Activated CD4-positive, alpha-beta T cell treated with anti-CD3 and anti-CD28 coated beads for 36 hours (primary cell): ENCODE data around the gene CCDC127. TPM values are rescaled to one million over a fixed set of nuclear protein-coding genes. Genes with fewer than 3 reads are reported as not detected.

Experiments
- ATAC-seq: fragments of 200-7000 bp; cut with Tn5 transposase; one replicate; pipeline ENCODE4 v1.10.0; 2021; ENCODE audit warnings: mild to moderate bottlenecking, moderate library complexity
- CTCF ChIA-PET: fragments of 350-600 bp; sonication (Branson Sonifier 250); formaldehyde crosslinking; loops from one replicate; lab custom pipeline; 2021; ENCODE audit warnings: antibody characterized with exemption; lab: Charles Lee
- POLR2A ChIA-PET: fragments of 350-600 bp; sonication (Branson Sonifier 250); formaldehyde crosslinking; loops from one replicate; lab custom pipeline; 2021; ENCODE audit warnings: antibody characterized with exemption, inconsistent platforms; lab: Charles Lee
- DNase-seq: peaks from one replicate; pipeline ENCODE4 v3.0.0-alpha.2; 2020
- H3K27ac Mint-ChIP-seq: one replicate; pipeline ENCODE4 v1.8.0; 2021; ENCODE audit warnings: mixed read lengths
- H3K27me3 Mint-ChIP-seq: one replicate; pipeline ENCODE4 v1.8.0; 2021; ENCODE audit warnings: mixed read lengths
- H3K36me3 Mint-ChIP-seq: one replicate; pipeline ENCODE4 v1.8.0; 2021; ENCODE audit warnings: low read depth, mixed read lengths
- H3K4me1 Mint-ChIP-seq: one replicate; pipeline ENCODE4 v1.8.0; 2021; ENCODE audit warnings: mixed read lengths
- H3K4me3 Mint-ChIP-seq: one replicate; pipeline ENCODE4 v1.8.0; 2021; ENCODE audit warnings: mild to moderate bottlenecking, moderate library complexity, mixed read lengths
- H3K9me3 Mint-ChIP-seq: one replicate; pipeline ENCODE4 v1.8.0; 2021; ENCODE audit warnings: low read depth, mixed read lengths
- intact Hi-C, 2 experiments: fragments of 100-400 bp; cut with DNase I in 1 of 2; cut with micrococcal nuclease in 1 of 2; formaldehyde crosslinking; loops; one replicate each; pipeline versions ENCODE4 v1.14.2 to v1.15.1; 2022 to 2024; cut with DNase I, micrococcal nuclease
- total RNA-seq, 2 experiments: library from RNA; stranded (reverse); gene quantifications; one replicate each; pipeline ENCODE4 v1.2.3, GENCODE V29; 2021

CCDC127 gene
- total RNA-seq, 2 experiments from 2014 or later = 6.0 to 7.0 TPM

DNA sequence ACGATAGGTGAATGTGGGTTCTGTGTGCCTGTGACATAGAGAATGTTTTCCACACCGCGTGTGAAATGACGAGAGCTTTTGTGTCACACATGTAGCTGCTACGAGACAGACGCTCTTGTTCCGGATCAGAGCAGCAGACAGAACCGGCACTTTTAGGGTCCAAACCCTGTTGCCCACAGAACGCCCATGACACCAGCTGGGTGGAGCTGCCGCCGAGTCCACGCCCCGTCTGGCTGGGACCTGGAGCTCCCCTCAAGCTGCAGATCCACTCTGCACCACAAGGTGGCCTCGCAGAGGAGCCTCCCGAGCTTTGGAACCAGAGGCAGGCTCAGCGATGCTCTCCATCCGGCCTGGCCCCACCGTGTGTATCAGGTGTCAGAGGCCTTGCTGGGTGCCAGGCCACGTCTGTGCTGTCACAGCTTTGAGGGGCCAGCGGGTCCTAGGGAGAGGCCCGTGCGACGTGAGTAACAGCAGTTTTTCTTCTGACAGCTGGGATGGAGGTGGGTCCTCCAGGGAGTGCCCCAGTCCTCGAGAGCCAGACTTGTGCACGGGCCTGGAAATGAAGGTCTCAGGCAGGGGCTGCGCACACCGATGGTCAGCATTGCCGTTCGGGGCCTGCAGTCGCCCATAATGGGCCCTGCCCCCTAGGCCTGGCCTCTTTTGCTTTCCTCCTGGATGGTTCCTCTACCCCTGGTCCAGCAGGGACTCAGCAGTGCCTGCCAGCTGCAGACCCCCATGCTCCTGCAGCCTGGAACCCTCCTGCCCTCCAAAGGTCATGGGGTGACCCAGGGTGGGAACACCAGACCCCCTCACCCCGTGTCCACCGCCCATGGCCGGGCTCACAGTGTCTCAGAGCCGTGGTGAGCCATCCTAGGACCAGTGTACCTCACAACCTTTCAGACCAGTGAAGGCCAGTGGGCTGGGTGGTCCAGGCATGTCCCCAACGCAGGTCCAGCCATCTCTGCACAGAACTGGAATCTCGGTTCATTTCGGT lies 29.2 kb downstream of the CCDC127 start:
- ChIA-PET CTCF (interaction anchor here (0.6 to 2.0 kb wide), 17 partner anchors 9 to 341 kb away, joined by 3 to 15 read pairs (median 4); partner anchors contain the start of genes CCDC127, PDCD6 and SDHA), POLR2A (interaction anchor here (0.6 kb wide), 2 partner anchors 29 to 31 kb away, joined by 3 read pairs; partner anchors contain the start of genes CCDC127 and SDHA)
- H3K27ac Mint-ChIP-seq = no peak overlapping the region
- intact Hi-C loops = loop anchor here (1.0 to 2.0 kb wide), 3 partner anchors 28 to 237 kb away; partner anchors contain the start of genes CCDC127 (in 1 of the 2) and SDHA (in 1 of the 2)
- ATAC-seq (peak; percentile 96), DNase-seq (peak; percentile 95)
- peaks cover 14% of the 10 kb centered on the region for H3K4me1 Mint-ChIP-seq
- H3K27me3 Mint-ChIP-seq = peaks cover 3% of the 10 kb centered on the region
- no peaks in the 10 kb centered on the region for H3K36me3 Mint-ChIP-seq
- no peaks in the 10 kb centered on the region for H3K9me3 Mint-ChIP-seq
- no peak overlapping the region for H3K4me3 Mint-ChIP-seq

DNA sequence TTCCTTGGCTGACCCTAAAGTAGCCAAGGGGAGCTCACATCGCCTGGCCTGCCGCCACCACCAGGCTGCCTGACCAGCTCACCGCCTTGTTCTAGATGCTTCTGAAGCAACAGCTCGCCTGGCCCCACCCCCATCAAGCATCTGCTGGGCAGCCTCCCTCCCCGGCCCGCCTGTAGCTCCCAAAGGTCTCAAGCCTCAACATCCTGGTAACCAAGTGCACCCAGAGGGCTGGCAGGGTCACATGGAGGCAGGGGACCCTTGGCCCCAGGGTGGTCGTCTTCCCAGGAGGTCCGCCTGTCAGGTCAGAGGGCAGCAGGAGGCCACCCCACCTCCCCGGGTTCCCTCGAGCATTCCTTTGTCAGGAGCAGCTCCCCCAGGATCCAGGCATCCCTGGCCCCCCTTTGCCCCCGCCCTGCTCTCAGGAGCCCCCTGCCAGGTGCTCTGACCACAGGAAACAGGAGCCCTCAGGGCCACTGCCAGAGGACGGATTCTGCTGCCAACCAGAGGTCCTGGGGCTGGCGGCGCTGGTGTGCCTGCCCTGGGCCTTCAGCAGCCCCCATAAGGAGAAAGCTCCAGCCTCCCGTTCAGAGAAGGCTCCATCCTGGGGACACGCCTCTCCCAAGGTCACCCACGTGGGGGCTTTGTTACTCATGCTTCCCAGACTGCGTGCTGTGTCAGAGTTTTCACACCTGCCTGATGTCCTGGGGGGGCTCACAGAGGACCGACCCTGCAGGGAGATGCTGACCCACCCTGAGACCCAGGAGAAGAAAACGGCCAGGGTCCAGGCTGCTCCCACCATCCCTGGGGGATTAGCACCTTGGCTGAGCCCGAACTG lies 30.1 kb downstream of the CCDC127 start:
- no peak overlapping the region for H3K27ac Mint-ChIP-seq
- DNase-seq (no peak), ATAC-seq (no peak)
- ChIA-PET POLR2A (interaction anchor here (0.6 kb wide), 2 partner anchors 30 to 32 kb away, joined by 3 read pairs; partner anchors contain the start of genes CCDC127 and SDHA), CTCF (interaction anchor here (0.6 to 2.0 kb wide), 17 partner anchors 8 to 342 kb away, joined by 3 to 15 read pairs (median 4); partner anchors contain the start of genes CCDC127, PDCD6 and SDHA)
- peaks cover 3% of the 10 kb centered on the region for H3K27me3 Mint-ChIP-seq
- H3K4me3 Mint-ChIP-seq = no peak overlapping the region
- intact Hi-C loops = loop anchor here (1.0 to 2.0 kb wide), 3 partner anchors 29 to 237 kb away; partner anchors contain the start of genes CCDC127 (in 1 of the 2) and SDHA (in 1 of the 2)
- H3K36me3 Mint-ChIP-seq = no peaks in the 10 kb centered on the region
- peaks cover 14% of the 10 kb centered on the region for H3K4me1 Mint-ChIP-seq
- no peaks in the 10 kb centered on the region for H3K9me3 Mint-ChIP-seq

DNA sequence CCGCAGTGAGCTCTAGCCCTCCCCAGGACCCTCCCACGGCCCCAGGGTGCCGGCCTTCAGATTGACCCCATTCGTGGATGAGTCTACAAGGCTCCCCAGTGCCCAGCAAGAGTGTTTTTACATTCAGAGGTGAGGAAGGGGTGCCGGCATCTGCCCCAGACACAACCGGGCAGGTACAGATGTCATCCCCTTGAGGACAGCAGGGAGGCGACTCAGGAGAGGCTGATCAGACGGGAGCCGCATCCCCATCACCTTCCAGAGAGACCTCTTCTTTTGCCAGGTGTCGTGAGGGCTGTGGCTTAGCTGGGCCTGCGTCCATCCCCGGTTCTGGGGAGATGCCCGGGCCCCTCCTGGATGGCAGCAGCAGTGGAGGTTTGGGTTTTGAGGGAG lies 30.9 kb downstream of the CCDC127 start:
- POLR2A ChIA-PET = no interaction called here
- ATAC-seq (no peak), DNase-seq (no peak)
- H3K36me3 Mint-ChIP-seq = no peaks in the 10 kb centered on the region
- H3K27me3 Mint-ChIP-seq = peaks cover 3% of the 10 kb centered on the region
- peaks cover 14% of the 10 kb centered on the region for H3K4me1 Mint-ChIP-seq
- no peak overlapping the region for H3K27ac Mint-ChIP-seq
- CTCF ChIA-PET = interaction anchor here (1.6 kb wide), 1 partner anchor 17 kb away, joined by 3 read pairs; no protein-coding TSS in a partner anchor
- no peaks in the 10 kb centered on the region for H3K9me3 Mint-ChIP-seq
- intact Hi-C loops = no loop called here
- H3K4me3 Mint-ChIP-seq = no peak overlapping the region

DNA sequence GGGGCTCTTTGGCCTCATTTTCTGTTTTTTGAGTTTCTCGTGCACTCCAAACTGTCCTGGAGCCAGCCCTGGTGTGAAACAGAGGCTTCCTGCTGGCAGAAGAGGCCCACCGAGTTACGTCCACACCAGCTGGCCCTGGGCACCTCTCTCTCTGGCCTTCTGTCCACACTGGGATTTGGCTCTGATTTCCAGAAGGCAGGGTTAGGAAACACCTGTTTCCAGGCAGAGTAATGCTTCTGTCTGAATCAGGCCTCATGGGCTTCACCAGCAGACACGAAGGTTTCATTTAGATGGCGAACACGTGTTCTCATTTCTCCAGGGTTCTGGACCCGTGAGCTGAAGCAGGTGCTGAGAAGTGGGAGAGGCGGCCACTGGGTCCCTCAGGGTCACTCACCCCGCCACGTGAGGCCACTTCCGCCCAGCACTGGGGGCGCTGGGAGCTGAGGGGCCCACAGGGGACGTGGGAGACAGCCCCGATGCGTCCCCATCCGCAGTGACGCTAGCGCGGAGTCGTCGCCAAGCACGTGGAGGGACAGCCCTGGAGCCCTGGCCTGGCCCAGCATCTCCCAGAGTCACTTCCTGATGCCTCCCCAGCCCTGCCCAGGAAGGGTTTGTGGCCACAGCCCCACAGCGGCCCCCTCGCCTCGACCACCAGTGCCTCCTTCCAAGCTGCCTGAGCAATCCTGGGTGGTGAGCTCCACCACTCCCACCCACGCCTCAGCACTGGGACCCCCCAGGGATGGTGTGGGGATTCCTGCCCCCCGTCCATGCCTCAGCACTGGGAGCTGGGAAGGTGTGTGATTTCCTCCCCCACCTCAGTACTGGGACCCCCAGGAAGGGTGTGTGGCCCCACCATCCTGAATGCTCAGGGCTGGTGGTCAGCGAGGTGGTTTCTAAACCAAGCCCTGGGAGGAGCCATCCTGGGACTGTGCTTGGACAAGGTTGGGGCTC lies 31.6 kb downstream of the CCDC127 start:
- H3K4me1 Mint-ChIP-seq = peaks cover 14% of the 10 kb centered on the region
- no peak overlapping the region for H3K4me3 Mint-ChIP-seq
- intact Hi-C loops = no loop called here
- DNase-seq (no peak), ATAC-seq (no peak)
- ChIA-PET CTCF (interaction anchor here (1.6 kb wide), 1 partner anchor 16 kb away, joined by 3 read pairs; no protein-coding TSS in a partner anchor), POLR2A (no interaction called here)
- H3K9me3 Mint-ChIP-seq = no peaks in the 10 kb centered on the region
- H3K36me3 Mint-ChIP-seq = no peaks in the 10 kb centered on the region
- peaks cover 3% of the 10 kb centered on the region for H3K27me3 Mint-ChIP-seq
- H3K27ac Mint-ChIP-seq = no peak overlapping the region

DNA sequence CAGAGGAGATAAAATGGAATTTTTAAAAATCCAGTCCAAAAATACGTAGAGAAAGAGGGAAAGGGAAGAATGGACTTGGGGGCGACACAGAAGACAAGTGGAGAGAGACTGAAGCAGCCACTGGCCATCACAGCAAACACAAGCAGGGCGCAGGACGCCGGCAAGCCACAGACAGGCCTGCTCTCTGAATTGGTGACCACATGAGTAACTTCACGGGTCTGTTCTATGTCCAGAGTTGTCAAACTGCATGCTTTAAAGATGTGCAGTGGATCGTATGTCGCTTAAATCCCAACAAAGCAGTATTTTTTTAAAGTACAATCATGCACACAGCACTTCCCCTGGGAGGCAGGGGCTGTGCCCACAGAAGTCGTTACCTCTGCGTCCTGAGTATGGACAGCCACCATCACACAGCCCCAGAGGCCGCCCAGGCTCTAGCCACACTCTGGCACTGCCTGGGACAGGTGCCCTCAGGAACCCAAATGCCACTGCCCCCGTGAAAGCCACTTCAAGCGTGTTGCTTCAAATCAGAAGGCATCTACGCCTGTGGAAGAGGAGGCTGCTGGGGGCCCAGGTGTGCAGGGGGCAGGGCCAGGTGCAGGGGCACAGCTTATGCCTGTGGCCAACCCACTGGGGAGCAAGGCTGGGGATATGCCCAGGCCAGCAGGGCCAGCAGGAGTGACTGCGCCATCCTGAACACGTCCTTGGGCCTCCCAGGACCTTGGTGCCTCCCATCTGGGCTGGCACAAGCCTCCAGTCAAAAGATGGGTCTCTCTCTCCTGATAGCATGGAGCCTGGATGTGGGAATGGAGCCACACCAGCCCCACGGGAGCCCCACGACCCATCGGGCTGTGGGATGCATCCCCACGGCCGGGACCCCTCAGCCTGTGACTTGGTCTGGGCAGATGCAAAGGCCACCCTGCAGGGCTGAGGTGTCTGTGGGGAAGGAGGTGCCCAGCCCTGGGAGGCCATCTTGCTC lies 32.6 kb downstream of the CCDC127 start:
- peaks cover 12% of the 10 kb centered on the region for H3K4me1 Mint-ChIP-seq
- intact Hi-C loops = no loop called here
- no peak for ATAC-seq
- no peak overlapping the region for H3K4me3 Mint-ChIP-seq
- no peak overlapping the region for H3K27ac Mint-ChIP-seq
- DNase-seq = no peak
- H3K27me3 Mint-ChIP-seq = peaks cover 2% of the 10 kb centered on the region
- ChIA-PET CTCF (no interaction called here), POLR2A (no interaction called here)
- no peaks in the 10 kb centered on the region for H3K9me3 Mint-ChIP-seq
- H3K36me3 Mint-ChIP-seq = no peaks in the 10 kb centered on the region

DNA sequence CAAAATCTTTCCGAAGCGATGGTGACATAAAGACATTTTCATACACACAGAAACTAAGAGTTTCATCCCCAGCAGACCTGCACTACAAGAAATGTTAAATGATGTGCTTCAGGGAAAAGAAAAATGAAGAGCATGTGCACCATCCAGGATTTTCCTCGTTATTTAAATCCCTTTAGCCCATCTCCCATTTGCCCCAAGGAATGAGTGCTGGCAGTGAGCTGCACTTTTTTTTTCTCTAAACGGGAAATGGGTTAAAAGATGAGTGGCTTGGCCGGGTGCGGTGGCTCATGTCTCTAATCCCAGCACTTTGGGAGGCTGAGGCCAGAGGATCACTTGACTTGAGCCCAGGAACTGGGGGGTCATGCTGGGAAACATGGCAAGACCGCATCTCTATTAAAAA lies 33.5 kb downstream of the CCDC127 start:
- Mint-ChIP-seq H3K36me3 (no peaks in the 10 kb centered on the region), H3K4me1 (peaks cover 8% of the 10 kb centered on the region), H3K27me3 (no peaks in the 10 kb centered on the region), H3K27ac (no peak overlapping the region), H3K4me3 (no peak overlapping the region), H3K9me3 (no peaks in the 10 kb centered on the region)
- no peak for ATAC-seq
- intact Hi-C loops = no loop called here
- DNase-seq = no peak
- ChIA-PET CTCF (no interaction called here), POLR2A (no interaction called here)

DNA sequence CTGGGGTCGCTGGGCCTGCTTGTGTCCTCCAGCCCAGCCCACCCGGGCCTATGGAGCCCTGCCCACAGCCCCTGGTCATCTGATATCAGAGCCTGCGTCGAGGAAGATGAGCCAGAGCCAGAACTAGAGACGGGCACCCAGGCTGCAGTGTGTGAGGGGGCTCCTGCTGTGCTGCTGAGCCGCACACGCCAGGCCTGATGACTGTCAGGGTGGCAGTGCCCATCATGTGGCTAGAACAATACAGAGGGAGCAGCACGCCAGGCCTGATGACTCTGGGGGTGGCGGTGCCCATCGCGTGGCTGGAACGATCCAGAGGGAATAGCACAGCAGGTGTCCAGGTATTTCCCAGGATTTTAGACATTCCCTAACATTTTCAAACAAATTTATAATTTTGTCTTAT lies 35.8 kb downstream of the CCDC127 start:
- ChIA-PET POLR2A (no interaction called here), CTCF (no interaction called here)
- no peaks in the 10 kb centered on the region for H3K9me3 Mint-ChIP-seq
- no peak for DNase-seq
- H3K27me3 Mint-ChIP-seq = peaks cover 2% of the 10 kb centered on the region
- H3K27ac Mint-ChIP-seq = no peak overlapping the region
- no peaks in the 10 kb centered on the region for H3K36me3 Mint-ChIP-seq
- H3K4me3 Mint-ChIP-seq = no peak overlapping the region
- intact Hi-C loops = no loop called here
- ATAC-seq = no peak
- no peaks in the 10 kb centered on the region for H3K4me1 Mint-ChIP-seq

DNA sequence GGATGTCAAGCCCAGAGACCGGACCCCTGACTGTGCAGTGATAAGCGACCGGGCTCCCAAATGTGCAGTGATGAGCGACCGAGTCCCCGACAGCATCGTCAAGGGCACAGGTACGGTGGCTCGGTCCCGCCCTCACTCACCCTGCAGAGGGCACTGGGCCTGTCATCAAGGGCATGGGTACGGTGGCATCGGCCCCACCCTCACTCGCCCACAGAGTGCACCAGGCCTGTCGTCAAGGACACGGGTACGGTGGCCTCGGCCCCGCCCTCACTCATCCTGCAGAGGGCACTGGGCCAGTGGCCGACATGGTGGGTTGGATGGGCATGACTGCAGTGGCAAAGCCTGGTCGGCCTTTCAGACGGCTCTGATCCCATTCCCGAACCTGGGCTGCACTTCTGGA lies 36.4 kb downstream of the CCDC127 start:
- intact Hi-C loops = no loop called here
- peaks cover 2% of the 10 kb centered on the region for H3K27me3 Mint-ChIP-seq
- H3K27ac Mint-ChIP-seq = no peak overlapping the region
- ATAC-seq = no peak
- no peak overlapping the region for H3K4me3 Mint-ChIP-seq
- no peaks in the 10 kb centered on the region for H3K4me1 Mint-ChIP-seq
- ChIA-PET POLR2A (interaction anchor here (0.6 kb wide), 1 partner anchor 118 kb away, joined by 3 read pairs; no protein-coding TSS in a partner anchor), CTCF (no interaction called here)
- no peaks in the 10 kb centered on the region for H3K9me3 Mint-ChIP-seq
- no peaks in the 10 kb centered on the region for H3K36me3 Mint-ChIP-seq
- no peak for DNase-seq

DNA sequence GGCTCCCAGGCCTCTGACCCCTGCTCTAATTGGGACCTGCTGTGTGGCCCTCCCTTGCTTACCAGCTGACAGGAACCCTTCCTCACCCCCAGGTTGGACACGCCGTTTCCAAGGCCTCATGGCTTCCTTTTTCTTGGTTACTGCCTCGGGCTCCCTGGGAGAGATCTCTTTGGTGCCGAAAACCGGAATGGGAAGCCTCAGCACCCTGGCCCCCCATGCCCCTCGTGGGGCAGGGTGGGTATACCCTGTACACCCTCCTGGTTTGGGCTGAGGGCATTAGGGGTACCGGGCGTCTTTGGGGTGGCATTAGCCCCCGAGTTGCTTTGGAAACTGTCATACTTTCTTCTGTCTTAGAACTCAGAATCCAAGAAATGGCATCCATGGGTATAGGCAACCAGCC lies 36.8 kb downstream of the CCDC127 start:
- no peak for ATAC-seq

More for the DNA sequence above, 36.8 kb downstream of the CCDC127 start:
- Mint-ChIP-seq H3K27ac (no peak overlapping the region), H3K36me3 (no peaks in the 10 kb centered on the region), H3K9me3 (no peaks in the 10 kb centered on the region), H3K4me1 (no peaks in the 10 kb centered on the region), H3K4me3 (no peak overlapping the region), H3K27me3 (peaks cover 2% of the 10 kb centered on the region)
- ChIA-PET CTCF (interaction anchor here (2.1 kb wide), 1 partner anchor 7 kb away, joined by 7 read pairs; no protein-coding TSS in a partner anchor), POLR2A (interaction anchor here (0.6 kb wide), 1 partner anchor 117 kb away, joined by 3 read pairs; no protein-coding TSS in a partner anchor)
- no peak for DNase-seq
- intact Hi-C loops = no loop called here
